VCaP (cell line): ENCODE measurements around the gene CASZ1.
A peak's percentile ranks its signal among the peaks of the same experiment; 100 is the strongest.

Experiments used
- H3K27ac ChIP-seq: fragments of 450-650 bp; 2 replicates; pipeline ENCODE4 v1.5.1; 2017
- CTCF ChIP-seq: fragments of 450-650 bp; conservative IDR thresholded peaks from 2 replicates; pipeline ENCODE4 v1.5.1; 2017; ENCODE audit warnings: mild to moderate bottlenecking, moderate library complexity

CASZ1 gene

DNA sequence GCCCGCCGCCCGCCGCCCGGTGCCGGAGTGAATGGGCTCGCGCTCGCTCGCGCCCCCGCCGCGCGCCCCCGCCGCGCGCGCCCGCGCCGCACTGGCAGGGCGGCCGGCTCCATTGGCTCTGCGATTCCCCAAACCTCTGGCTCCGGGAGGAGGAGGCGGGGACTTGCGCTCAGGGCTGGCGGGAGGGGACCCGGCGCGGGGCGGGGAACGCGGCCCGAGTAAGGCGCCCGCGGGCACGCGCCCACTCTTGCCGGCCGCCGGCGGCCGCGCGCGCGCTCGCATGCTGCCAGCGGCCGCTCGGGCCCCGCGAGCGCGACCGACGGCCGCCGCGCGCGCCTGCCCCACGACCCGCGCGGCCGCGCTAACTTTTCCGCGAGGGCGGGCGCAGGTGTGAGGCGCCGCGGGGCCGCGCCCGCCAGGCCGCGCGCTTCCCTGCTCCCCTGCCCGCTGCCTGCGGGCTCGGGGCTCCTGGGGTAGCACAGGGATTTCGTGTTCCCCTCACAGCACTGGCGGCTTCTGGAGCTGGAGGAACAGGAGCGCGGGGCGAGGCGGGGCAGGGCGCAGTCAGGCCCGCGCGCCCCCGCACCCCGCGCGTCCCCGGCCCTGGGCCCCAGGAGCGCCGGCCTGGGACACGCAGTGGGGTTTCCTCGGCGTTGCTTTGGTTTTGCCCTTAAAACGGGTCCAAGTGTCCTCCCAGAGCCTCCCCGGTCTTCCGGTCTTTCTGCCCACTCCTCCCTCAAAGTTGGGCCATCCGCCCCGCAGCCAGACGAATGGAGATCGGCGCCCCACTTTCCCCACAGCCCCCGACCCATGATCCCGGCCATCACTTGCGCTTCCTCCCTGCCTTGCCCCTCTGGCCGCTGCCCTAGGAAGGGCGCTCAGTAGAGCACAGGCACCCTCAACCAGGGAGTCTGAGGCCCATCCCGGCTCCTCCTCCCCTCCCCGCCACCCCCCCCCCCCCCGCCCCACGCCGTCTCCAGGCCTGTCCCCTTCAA is 101.5 kb downstream of the CASZ1 start:
- TF ChIP-seq CTCF = no peak
- peak overlapping the region; percentile 98 for H3K27ac ChIP-seq

DNA sequence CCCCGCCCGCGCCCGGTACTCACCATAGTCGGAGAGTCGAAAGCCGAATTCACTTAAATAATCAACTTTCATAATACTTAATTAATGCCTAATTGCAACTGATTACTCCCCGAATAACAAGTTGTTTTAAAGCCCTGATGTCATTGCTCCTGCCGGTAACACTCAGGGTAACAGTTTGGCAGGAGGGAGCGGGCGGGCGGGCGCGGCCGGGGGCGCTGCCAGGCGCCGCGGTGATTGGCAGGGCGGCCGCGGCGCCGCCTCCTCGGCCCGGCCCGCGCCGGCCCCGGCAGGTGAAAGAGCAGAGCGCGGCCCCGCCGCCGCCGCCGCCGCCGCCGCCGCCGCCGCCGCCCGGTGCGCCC is 102.2 kb downstream of the CASZ1 start:
- H3K27ac ChIP-seq = peak overlapping the region; percentile 98
- no peak for TF ChIP-seq CTCF

DNA sequence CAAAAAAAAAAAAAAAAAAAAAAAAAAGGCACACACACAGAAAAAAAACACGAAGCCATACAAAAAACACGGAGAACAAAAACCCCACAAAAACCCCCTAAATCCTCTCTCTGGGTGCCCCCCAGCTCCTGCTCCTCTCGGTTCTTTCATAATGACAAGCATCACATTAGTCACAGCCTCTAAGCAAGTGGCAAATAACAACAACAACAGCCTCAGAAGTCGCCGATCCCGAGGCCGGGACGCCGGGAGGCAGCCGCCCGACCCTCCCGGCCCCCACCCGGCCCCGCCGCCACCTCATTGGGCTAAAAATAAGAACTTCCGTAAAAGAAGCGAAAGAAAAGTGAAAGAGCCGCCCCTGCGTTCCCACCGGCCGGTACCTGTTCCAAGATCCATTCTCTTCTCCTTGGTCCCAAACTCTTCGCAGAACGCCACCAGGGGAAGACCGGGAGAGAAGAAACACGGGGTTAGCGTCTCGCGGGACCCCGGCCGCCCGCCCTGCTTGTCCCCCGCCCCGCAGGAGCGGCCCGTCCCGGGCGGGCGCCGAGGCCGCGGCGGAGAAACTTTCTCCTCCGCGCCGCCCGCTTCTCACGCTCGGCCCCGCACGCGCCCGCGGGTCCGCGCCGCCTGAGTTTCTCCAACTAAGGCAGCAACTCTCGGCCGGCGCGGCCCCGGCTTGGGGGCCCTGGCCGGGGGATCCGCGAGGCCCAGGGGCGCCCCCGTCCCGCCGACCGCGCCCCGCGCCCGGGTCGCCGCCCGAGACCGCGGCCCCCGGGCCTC is 102.8 kb downstream of the CASZ1 start:
- H3K27ac ChIP-seq = peak overlapping the region; percentile 98
- TF ChIP-seq CTCF = no peak

DNA sequence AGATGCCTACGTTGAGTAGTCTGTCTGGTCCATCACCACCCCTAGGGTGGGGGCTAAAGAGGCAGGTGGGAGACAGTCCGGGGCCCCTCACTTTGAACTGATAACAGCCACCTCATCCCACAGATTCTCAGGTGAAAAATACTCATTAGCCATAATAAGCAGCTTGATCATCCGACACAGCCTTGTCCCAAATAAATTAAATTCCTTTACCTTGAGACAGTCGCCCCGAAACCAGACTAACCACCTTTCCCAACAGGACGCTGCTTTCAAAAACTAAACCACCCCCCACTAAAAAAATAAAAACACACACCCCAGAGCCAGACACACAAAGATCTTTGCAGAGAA is 103.3 kb downstream of the CASZ1 start:
- no peak for TF ChIP-seq CTCF
- H3K27ac ChIP-seq = peak overlapping the region; percentile 98

- H3K27ac ChIP-seq = peak overlapping the region; percentile 98
- peak; percentile 76 for TF ChIP-seq CTCF
Observed at GRCh38 chr1:10692401-10693021, 103.9 kb downstream of the CASZ1 start.

DNA sequence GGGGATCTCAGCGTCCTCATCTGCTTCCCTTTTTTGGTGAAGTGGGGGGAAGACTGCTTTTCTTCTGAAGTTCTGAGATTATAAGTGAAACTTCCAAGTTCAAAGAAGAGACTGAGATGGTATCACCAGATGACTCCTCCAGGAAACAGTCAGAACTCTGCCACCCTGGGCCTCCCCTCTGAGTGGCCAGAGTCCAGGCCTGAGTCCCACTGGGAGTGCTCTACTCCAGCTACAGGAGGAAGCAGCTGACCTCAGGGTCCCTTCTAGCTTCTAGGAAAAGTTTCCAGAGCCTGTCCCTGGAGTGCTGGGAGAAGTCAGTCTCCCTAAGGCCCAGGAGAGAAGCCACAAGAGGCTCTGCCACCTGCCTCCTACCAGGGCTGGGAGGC is 104.7 kb downstream of the CASZ1 start:
- TF ChIP-seq CTCF = no peak
- H3K27ac ChIP-seq = peak overlapping the region; percentile 98

DNA sequence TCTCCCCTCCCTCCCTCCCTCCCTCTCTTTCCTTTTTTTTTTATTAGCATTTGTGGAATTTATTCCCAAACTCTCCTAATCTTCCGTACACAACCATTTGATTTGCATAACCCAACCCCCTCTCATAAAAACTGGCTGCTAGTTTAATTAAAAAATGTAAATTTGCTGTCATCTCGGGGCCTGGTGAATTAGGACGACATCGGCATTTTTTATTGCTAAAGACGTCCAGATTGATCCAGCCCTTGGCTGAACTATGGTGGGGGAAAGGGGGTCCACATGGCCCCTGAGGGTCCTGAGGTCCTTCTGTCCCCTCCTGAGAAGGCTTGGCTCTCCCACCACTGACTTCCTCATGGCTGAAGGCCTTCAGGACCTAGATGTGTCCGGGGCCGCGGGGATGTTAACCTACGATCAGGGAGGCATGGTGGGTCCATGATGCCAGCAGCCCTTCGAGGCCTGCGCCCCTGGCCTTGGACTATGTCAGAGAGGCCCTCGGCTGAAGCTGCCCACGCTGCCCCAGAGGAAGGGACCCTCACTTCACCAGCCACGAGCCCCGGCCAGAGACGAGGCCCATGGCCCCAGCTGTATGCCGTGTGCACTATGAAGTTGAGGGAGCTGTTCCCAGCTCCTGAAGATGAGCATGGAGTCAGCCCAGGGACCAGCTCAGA is 105.2 kb downstream of the CASZ1 start:
- peak overlapping the region; percentile 98; the same call in 1 of the 2 replicates for H3K27ac ChIP-seq

More for the DNA sequence above, 105.2 kb downstream of the CASZ1 start:
- no peak for TF ChIP-seq CTCF
